CD4-positive, CD25-positive, alpha-beta regulatory T cell (primary cell): Measurements from ENCODE around the gene BANP. TPM values are rescaled to one million over a fixed set of nuclear protein-coding genes. Genes with fewer than 3 reads are reported as not detected.
"Not testable (repeated sequence)": the region's sequence is repeated elsewhere in the genome, so short reads cannot be mapped to it uniquely, and the experiment has no call there.

Experiments
- ATAC-seq, 2 donors: fragments of 150-1000 bp; cut with Tn5 transposase; one replicate each; pipeline ENCODE4 v1.10.0; 2021; ENCODE audit warnings: low read depth in 2 of 2, moderate number of reproducible peaks in 2 of 2, moderate library complexity in 1 of 2
- DNase-seq, 3 donors: peaks; one replicate each; pipeline versions ENCODE4 v3.0.0 to v3.0.0-alpha.2; 2012 to 2022; ENCODE audit warnings: mixed read lengths in 1 of 3
- H3K27ac ChIP-seq: one replicate; pipeline ENCODE4 v1.7.0; 2013; ENCODE audit warnings: mild to moderate bottlenecking, low read length; ENCODE audit not compliant: insufficient read depth, poor library complexity, severe bottlenecking
- H3K27me3 ChIP-seq: one replicate; pipeline ENCODE4 v1.7.0; 2013; ENCODE audit warnings: low read length; ENCODE audit not compliant: control insufficient read depth, insufficient read depth
- H3K36me3 ChIP-seq: one replicate; pipeline ENCODE4 v1.7.0; 2013; ENCODE audit warnings: mild to moderate bottlenecking, low read length, moderate library complexity; ENCODE audit not compliant: control insufficient read depth, insufficient read depth
- H3K4me1 ChIP-seq: 2 replicates; pipeline ENCODE4 v1.7.0; 2013; ENCODE audit warnings: mild to moderate bottlenecking, low read length; ENCODE audit not compliant: insufficient read depth, control insufficient read depth, poor library complexity, severe bottlenecking
- H3K4me3 ChIP-seq: one replicate; pipeline ENCODE4 v1.7.0; 2013; ENCODE audit warnings: low read depth, mild to moderate bottlenecking, low read length, moderate library complexity
- H3K9me3 ChIP-seq, 2 experiments: 1 replicate in 1 of 2; 2 replicates in 1 of 2; pipeline ENCODE4 v1.7.0; 2013; ENCODE audit warnings: low read length in 2 of 2, mild to moderate bottlenecking in 1 of 2, moderate library complexity in 1 of 2; ENCODE audit not compliant: control insufficient read depth in 2 of 2
- H3K27ac Mint-ChIP-seq, 3 donors: one replicate each; pipeline ENCODE4 v1.8.0; 2020 to 2022; ENCODE audit warnings: mild to moderate bottlenecking in 3 of 3, mixed read lengths in 3 of 3, moderate library complexity in 2 of 3
- H3K27me3 Mint-ChIP-seq: one replicate; pipeline ENCODE4 v1.8.0; 2022; ENCODE audit warnings: mild to moderate bottlenecking, mixed read lengths
- H3K36me3 Mint-ChIP-seq: one replicate; pipeline ENCODE4 v1.8.0; 2020; ENCODE audit warnings: mixed read lengths
- H3K4me1 Mint-ChIP-seq, 4 donors: one replicate each; pipeline ENCODE4 v1.8.0; 2020 to 2022; ENCODE audit warnings: mixed read lengths in 4 of 4, mild to moderate bottlenecking in 1 of 4
- H3K4me3 Mint-ChIP-seq, 4 donors: one replicate each; pipeline ENCODE4 v1.8.0; 2020 to 2022; ENCODE audit warnings: mild to moderate bottlenecking in 4 of 4, mixed read lengths in 4 of 4, moderate library complexity in 3 of 4
- H3K9me3 Mint-ChIP-seq, 7 donors: one replicate each; pipeline ENCODE4 v1.8.0; 2020 to 2022; ENCODE audit warnings: mixed read lengths in 7 of 7, mild to moderate bottlenecking in 3 of 7, moderate library complexity in 2 of 7
- polyA plus RNA-seq, 4 donors: library from polyadenylated mRNA; unstranded; fragments of 300-500 nt; fragmentation: Illumina TruSeq; gene quantifications; one replicate each; pipeline ENCODE4 v1.2.3, GENCODE V29; 2021
- total RNA-seq: library from RNA; stranded (reverse); gene quantifications from one replicate; pipeline ENCODE4 v1.2.3, GENCODE V29; 2022

The BANP gene
- total and polyA plus RNA-seq, 5 donors from 2014 or later: 20.4 to 114 (median 26.6) TPM

DNA sequence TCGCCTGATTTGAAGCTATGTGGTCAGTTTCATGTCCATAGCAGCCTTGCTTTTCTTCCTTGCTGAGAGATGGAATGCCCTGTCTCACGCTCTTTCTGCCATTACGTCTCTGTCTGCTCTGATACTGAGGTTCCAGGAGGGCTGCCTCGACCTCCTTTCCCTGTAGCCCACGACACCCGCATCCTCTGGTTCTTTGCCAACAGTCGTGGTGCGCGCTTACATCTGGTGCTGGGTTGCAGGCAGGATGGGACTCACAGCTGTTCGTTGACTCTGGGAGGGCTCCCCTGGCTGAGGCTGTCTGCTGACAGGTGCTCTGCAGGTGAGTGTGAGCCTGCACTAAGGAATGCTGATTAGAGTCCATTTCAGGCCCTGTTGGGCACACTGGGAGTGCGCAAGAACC is 90.3 kb downstream of the BANP start:
- not testable (repeated sequence) for H3K4me1 Mint-ChIP-seq, H3K9me3 Mint-ChIP-seq, H3K9me3 ChIP-seq, H3K27ac ChIP-seq, DNase-seq, ATAC-seq, H3K27me3 ChIP-seq, H3K4me1 ChIP-seq, H3K27me3 Mint-ChIP-seq, H3K4me3 ChIP-seq, H3K4me3 Mint-ChIP-seq
- peaks cover 14% of the 10 kb centered on the region for H3K36me3 Mint-ChIP-seq
- H3K27ac Mint-ChIP-seq: peak overlapping the region in 1 of 3 donors; percentile 82
- H3K36me3 ChIP-seq: peaks cover 17% of the 10 kb centered on the region

DNA sequence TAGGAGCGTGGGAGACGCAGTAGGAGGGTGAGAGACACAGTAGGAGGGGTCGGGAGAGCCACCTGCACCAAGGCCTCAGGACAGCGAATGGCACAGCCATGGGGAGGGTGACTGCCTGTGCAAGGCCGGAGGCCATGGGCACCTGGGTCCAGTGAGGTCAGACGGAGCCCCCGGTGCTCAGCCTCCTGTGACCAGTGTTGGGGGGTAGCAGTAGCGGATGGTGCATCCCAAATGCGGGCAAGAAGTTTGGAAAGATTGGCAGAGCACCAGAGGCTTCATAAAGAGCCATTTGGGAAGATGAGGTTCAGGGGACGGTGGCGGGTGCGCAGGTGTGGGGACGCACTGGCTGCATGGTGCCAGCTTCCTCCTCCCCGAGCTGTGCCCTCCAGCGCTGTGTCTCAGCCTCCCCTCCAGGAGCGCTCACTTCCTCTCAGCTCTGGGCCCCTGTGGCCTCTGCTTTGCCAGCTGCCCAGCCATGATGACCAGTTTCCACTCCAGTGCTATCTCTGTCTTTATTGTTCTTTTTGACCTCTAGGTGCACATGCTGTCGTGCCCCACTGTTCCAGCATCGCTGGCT is 90.8 kb downstream of the BANP start:
- ATAC-seq, DNase-seq, H3K4me1 Mint-ChIP-seq, H3K27ac ChIP-seq, H3K9me3 Mint-ChIP-seq, H3K4me1 ChIP-seq, H3K4me3 Mint-ChIP-seq, H3K27me3 ChIP-seq, H3K4me3 ChIP-seq, H3K27me3 Mint-ChIP-seq, H3K9me3 ChIP-seq: not testable (repeated sequence)
- peaks cover 15% of the 10 kb centered on the region for H3K36me3 ChIP-seq
- Mint-ChIP-seq H3K36me3 (peaks cover 11% of the 10 kb centered on the region), H3K27ac (peak overlapping the region in 1 of 3 donors; percentile 5)

DNA sequence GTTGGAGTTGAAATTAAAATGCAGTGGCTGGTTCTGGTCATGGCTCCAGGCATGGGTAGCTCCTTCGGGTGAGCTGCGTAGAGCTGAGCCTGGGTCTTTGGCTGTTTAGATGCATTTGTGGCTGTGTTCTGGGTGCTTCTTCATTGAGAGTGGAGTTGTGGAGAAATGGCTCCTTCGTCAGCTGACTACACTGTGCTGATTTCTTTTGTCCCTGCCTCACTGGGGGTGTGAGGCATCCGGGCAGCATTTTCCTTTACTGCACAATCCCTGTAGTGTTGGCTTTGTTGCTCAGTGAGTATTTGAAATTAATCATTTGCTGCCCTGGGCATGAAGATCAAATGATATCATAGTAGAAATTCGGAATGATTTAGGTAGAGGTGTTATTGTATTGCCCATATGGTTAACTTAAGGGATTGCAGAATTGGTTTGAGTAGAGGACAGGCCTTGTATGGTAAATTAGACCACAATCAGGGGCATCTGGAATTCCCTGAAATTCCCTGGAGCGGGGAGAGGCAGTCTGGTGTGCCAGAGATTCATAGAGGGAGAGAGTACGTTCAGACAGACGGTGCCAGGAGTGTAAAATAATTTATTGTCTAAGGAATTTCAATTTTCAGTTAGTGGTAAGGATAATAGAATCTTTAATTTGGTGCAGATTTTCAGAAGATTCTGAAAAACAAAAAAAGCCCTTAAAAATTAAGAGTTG is 92.1 kb downstream of the BANP start:
- H3K9me3 ChIP-seq, H3K27me3 Mint-ChIP-seq, H3K4me3 Mint-ChIP-seq, ATAC-seq, H3K27me3 ChIP-seq, DNase-seq, H3K4me1 ChIP-seq, H3K4me1 Mint-ChIP-seq, H3K4me3 ChIP-seq, H3K9me3 Mint-ChIP-seq, H3K27ac ChIP-seq: not testable (repeated sequence)
- peaks cover 20% of the 10 kb centered on the region for H3K36me3 ChIP-seq
- Mint-ChIP-seq H3K36me3 (peaks cover 19% of the 10 kb centered on the region), H3K27ac (peak overlapping the region in 1 of 3 donors; percentile 31)

- not testable (repeated sequence) for H3K27ac ChIP-seq, H3K4me3 Mint-ChIP-seq, DNase-seq, H3K4me1 ChIP-seq, H3K4me3 ChIP-seq, H3K9me3 ChIP-seq, H3K4me1 Mint-ChIP-seq, H3K27me3 ChIP-seq, H3K27ac Mint-ChIP-seq, H3K27me3 Mint-ChIP-seq, H3K9me3 Mint-ChIP-seq
- H3K36me3 Mint-ChIP-seq: peaks cover 26% of the 10 kb centered on the region
- peaks cover 22% of the 10 kb centered on the region for H3K36me3 ChIP-seq
- peak; percentile 29 to 45 for ATAC-seq
Observed at GRCh38 chr16:88044121-88044581, 92.9 kb downstream of the BANP start.

DNA sequence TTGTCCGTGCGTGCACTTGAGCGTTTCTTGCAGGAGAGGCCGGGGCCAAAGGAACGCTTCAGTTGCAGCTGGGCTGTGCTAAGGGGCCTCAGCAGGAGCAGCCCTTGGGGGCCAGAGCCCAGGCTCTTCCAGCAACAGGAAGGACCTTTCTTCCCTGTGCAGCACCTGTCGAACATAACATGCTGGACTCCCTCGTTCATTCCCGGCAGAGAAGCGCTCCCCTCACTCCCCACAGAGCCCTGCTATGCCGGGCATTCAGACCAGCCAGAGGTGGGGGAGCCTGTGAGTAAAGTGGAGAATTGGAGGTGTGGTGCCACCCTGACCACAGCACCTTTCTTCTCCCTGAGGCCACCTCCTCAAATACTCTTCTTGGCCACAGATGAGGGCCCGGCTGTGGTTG is 94.1 kb downstream of the BANP start:
- not testable (repeated sequence) for H3K27ac Mint-ChIP-seq, ATAC-seq, H3K27me3 ChIP-seq, DNase-seq, H3K9me3 Mint-ChIP-seq, H3K9me3 ChIP-seq, H3K4me3 Mint-ChIP-seq, H3K27me3 Mint-ChIP-seq, H3K4me1 Mint-ChIP-seq, H3K4me1 ChIP-seq, H3K4me3 ChIP-seq, H3K27ac ChIP-seq
- H3K36me3 ChIP-seq: peaks cover 27% of the 10 kb centered on the region
- H3K36me3 Mint-ChIP-seq: peaks cover 39% of the 10 kb centered on the region

DNA sequence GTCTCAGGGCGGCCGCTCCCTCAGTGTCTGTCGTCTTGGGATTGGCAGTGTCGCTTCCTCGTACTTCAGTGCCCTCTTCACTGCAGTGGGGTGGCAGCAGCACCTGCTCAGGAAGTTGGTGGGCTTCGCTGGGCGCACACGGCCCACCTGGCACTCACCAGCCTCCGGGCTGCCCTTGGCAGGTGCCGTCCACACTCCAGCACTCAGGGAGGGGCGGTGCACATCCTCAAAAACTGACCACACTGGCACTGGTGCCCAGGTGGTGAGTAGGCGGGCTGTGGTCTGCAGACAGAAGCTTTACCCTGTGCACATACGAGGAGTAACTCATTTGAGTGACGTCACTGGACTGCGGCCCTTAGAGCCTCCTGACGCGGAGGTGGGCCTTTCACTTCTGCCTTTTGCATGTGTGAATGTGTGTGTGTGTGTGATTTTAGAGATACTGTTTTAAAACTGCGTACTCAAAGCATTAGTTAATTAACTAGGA is 94.6 kb downstream of the BANP start:
- no peak overlapping the region for H3K27ac Mint-ChIP-seq
- Histone ChIP-seq H3K4me1 (no peaks in the 10 kb centered on the region), H3K4me3 (no peak overlapping the region), H3K9me3 (no peaks in the 10 kb centered on the region), H3K27me3 (no peaks in the 10 kb centered on the region), H3K36me3 (peaks cover 28% of the 10 kb centered on the region), H3K27ac (no peak overlapping the region)
- no peaks in the 10 kb centered on the region for H3K9me3 Mint-ChIP-seq
- H3K4me1 Mint-ChIP-seq: peaks cover 0 to 5% (median 0%) of the 10 kb centered on the region in 4 donors
- no peaks in the 10 kb centered on the region for H3K27me3 Mint-ChIP-seq
- H3K4me3 Mint-ChIP-seq: no peak overlapping the region
- peak; percentile 50 for ATAC-seq
- peaks cover 39% of the 10 kb centered on the region for H3K36me3 Mint-ChIP-seq
- DNase-seq: no peak

GRCh38 chr16:88047462-88047861 is 96.2 kb downstream of the BANP start:
- Mint-ChIP-seq H3K27ac (no peak overlapping the region), H3K4me1 (peaks cover 0 to 5% (median 0%) of the 10 kb centered on the region in 4 donors), H3K9me3 (no peaks in the 10 kb centered on the region), H3K4me3 (no peak overlapping the region), H3K27me3 (no peaks in the 10 kb centered on the region), H3K36me3 (peaks cover 41% of the 10 kb centered on the region)
- no peaks in the 10 kb centered on the region for H3K4me1 ChIP-seq
- peaks cover 39% of the 10 kb centered on the region for H3K36me3 ChIP-seq
- DNase-seq: no peak
- no peak for ATAC-seq
- no peak overlapping the region for H3K27ac ChIP-seq
- no peaks in the 10 kb centered on the region for H3K27me3 ChIP-seq
- no peak overlapping the region for H3K4me3 ChIP-seq
- H3K9me3 ChIP-seq: no peaks in the 10 kb centered on the region

DNA sequence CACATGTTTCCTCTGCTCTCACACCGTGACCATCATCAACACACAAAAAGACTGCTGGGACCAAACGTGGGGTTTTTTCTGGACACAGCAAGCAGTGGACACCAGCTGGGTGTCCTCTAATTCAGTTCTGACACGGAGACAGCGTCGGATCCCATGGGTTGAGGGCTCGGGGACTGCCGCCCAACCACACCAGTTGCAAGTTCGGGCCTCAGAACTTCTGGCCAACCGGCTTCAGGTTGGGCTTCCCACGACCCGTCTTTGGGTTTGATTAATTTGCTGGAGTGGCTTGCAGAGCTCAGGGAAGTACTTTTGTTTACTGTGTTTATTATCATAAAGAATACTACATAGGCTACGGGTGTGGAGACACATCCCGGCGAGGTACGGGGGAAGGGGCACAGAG is 97.8 kb downstream of the BANP start:
- Histone ChIP-seq H3K4me3 (no peak overlapping the region), H3K4me1 (no peaks in the 10 kb centered on the region), H3K27ac (no peak overlapping the region), H3K9me3 (no peaks in the 10 kb centered on the region), H3K36me3 (peaks cover 45% of the 10 kb centered on the region), H3K27me3 (no peaks in the 10 kb centered on the region)
- ATAC-seq (no peak), DNase-seq (no peak)
- Mint-ChIP-seq H3K27ac (no peak overlapping the region), H3K4me3 (no peak overlapping the region), H3K9me3 (no peaks in the 10 kb centered on the region), H3K36me3 (peaks cover 36% of the 10 kb centered on the region), H3K4me1 (peaks cover 0 to 2% (median 0%) of the 10 kb centered on the region in 4 donors), H3K27me3 (no peaks in the 10 kb centered on the region)
